Renal pelvis (tissue), 12 donors: ENCODE results near the gene MOCS2. TPM values are rescaled to one million over a fixed set of nuclear protein-coding genes. Genes with fewer than 3 reads are reported as not detected.
"Not testable (repeated sequence)": the region's sequence is repeated elsewhere in the genome, so short reads cannot be mapped to it uniquely, and the experiment has no call there.

Experiments used
- DNase-seq: peaks from one replicate; pipeline ENCODE4 v3.0.0-alpha.2; 2013
- long read RNA-seq, 16 experiments: transcript quantifications; one replicate each; lab custom pipeline, GENCODE V29; 2026
- polyA plus RNA-seq, 3 donors: library from polyadenylated mRNA; unstranded; fragments of 120-200 nt; gene quantifications; one replicate each; pipeline ENCODE4 v1.2.1, GENCODE V29; 2013; ENCODE audit not compliant: insufficient read length in 3 of 3

The MOCS2 gene
- 10 to 100 TPM; 68.3 to 74.3 (median 71.6) TPM for polyA plus RNA-seq
- long read RNA-seq, donor 1, transcript MOCS2-203 (7 exons, 1,337 nt) = major isoform, 26 of 39 reads
- long read RNA-seq, donor 1, partial matches to known transcripts = 10 of 39 reads
- long read RNA-seq, donor 1, other reads (novel, unspliced or antisense) = 0 of 39 reads
- long read RNA-seq, donor 2, transcript MOCS2-203 (7 exons, 1,337 nt) = major isoform, 67 of 86 reads
- long read RNA-seq, donor 2, partial matches to known transcripts = 16 of 86 reads
- long read RNA-seq, donor 2, other reads (novel, unspliced or antisense) = 0 of 86 reads
- long read RNA-seq, donor 3, transcript MOCS2-203 (7 exons, 1,337 nt) = major isoform, 33 of 53 reads
- long read RNA-seq, donor 3, partial matches to known transcripts = 16 of 53 reads
- long read RNA-seq, donor 3, other reads (novel, unspliced or antisense) = 0 of 53 reads
- long read RNA-seq, donor 4, transcript MOCS2-203 (7 exons, 1,337 nt) = major isoform, 41 of 55 reads
- long read RNA-seq, donor 4, partial matches to known transcripts = 13 of 55 reads
- long read RNA-seq, donor 4, other reads (novel, unspliced or antisense) = 0 of 55 reads
- long read RNA-seq, donor 5, transcript MOCS2-203 (7 exons, 1,337 nt) = major isoform, 27 of 27 reads
- long read RNA-seq, donor 5, partial matches to known transcripts = 0 of 27 reads
- long read RNA-seq, donor 5, other reads (novel, unspliced or antisense) = 0 of 27 reads
- long read RNA-seq, donor 6, transcript MOCS2-203 (7 exons, 1,337 nt) = major isoform, 38 of 42 reads
- long read RNA-seq, donor 6, partial matches to known transcripts = 0 of 42 reads
- long read RNA-seq, donor 6, other reads (novel, unspliced or antisense) = 0 of 42 reads
- long read RNA-seq, donor 7, transcript MOCS2-203 (7 exons, 1,337 nt) = major isoform, 33 of 52 reads
- long read RNA-seq, donor 7, partial matches to known transcripts = 15 of 52 reads
- long read RNA-seq, donor 7, other reads (novel, unspliced or antisense) = 0 of 52 reads
- long read RNA-seq, donor 8, transcript MOCS2-203 (7 exons, 1,337 nt) = major isoform, 21 of 23 reads
- long read RNA-seq, donor 8, partial matches to known transcripts = 0 of 23 reads
- long read RNA-seq, donor 8, other reads (novel, unspliced or antisense) = 0 of 23 reads
- long read RNA-seq, donor 9, transcript MOCS2-203 (7 exons, 1,337 nt) = major isoform, 46 of 88 reads
- long read RNA-seq, donor 9, partial matches to known transcripts = 39 of 88 reads
- long read RNA-seq, donor 9, other reads (novel, unspliced or antisense) = 0 of 88 reads
- long read RNA-seq, donor 10, transcript MOCS2-203 (7 exons, 1,337 nt) = major isoform, 31 of 42 reads
- long read RNA-seq, donor 10, partial matches to known transcripts = 7 of 42 reads
- long read RNA-seq, donor 10, other reads (novel, unspliced or antisense) = 0 of 42 reads
- long read RNA-seq, donor 11, transcript MOCS2-203 (7 exons, 1,337 nt) = major isoform, 28 of 35 reads
- long read RNA-seq, donor 11, partial matches to known transcripts = 6 of 35 reads
- long read RNA-seq, donor 11, other reads (novel, unspliced or antisense) = 0 of 35 reads
- long read RNA-seq, donor 12, transcript MOCS2-203 (7 exons, 1,337 nt) = major isoform, 41 of 57 reads
- long read RNA-seq, donor 12, partial matches to known transcripts = 14 of 57 reads
- long read RNA-seq, donor 12, other reads (novel, unspliced or antisense) = 0 of 57 reads
- long read RNA-seq, donor 13, transcript MOCS2-203 (7 exons, 1,337 nt) = major isoform, 19 of 39 reads
- long read RNA-seq, donor 13, partial matches to known transcripts = 16 of 39 reads
- long read RNA-seq, donor 13, other reads (novel, unspliced or antisense) = 0 of 39 reads
- long read RNA-seq, donor 14, transcript MOCS2-203 (7 exons, 1,337 nt) = major isoform, 48 of 65 reads
- long read RNA-seq, donor 14, transcript MOCS2-202 (7 exons, 1,785 nt) = minor isoform, 6 of 65 reads
- long read RNA-seq, donor 14, partial matches to known transcripts = 10 of 65 reads
- long read RNA-seq, donor 14, other reads (novel, unspliced or antisense) = 0 of 65 reads
- long read RNA-seq, donor 15, transcript MOCS2-203 (7 exons, 1,337 nt) = major isoform, 46 of 50 reads
- long read RNA-seq, donor 15, partial matches to known transcripts = 0 of 50 reads
- long read RNA-seq, donor 15, other reads (novel, unspliced or antisense) = 0 of 50 reads
- long read RNA-seq, donor 16, transcript MOCS2-203 (7 exons, 1,337 nt) = major isoform, 50 of 68 reads
- long read RNA-seq, donor 16, partial matches to known transcripts = 11 of 68 reads
- long read RNA-seq, donor 16, other reads (novel, unspliced or antisense) = 0 of 68 reads

- peak; percentile 90 for DNase-seq
Observed at GRCh38 chr5:53109443-53110127, at the start of gene MOCS2. Gene MOCS2, minus strand, starts transcription at chr5:53109757. Its CDS starts 2,583 bp downstream, at chr5:53107174.

GRCh38 chr5:53151713-53152458 lies 42.3 kb upstream of the MOCS2 start:
- no peak for DNase-seq

GRCh38 chr5:53133020-53133419 lies 23.5 kb upstream of the MOCS2 start:
- DNase-seq = no peak

GRCh38 chr5:53130266-53130665 lies 20.7 kb upstream of the MOCS2 start:
- DNase-seq = no peak

- DNase-seq = no peak
Observed at GRCh38 chr5:53128481-53128880, 18.9 kb upstream of the MOCS2 start.

- DNase-seq = no peak
Observed at GRCh38 chr5:53127107-53127506, 17.6 kb upstream of the MOCS2 start.

GRCh38 chr5:53126521-53126920 lies 17.0 kb upstream of the MOCS2 start:
- no peak for DNase-seq

GRCh38 chr5:53123702-53124101 lies 14.1 kb upstream of the MOCS2 start:
- DNase-seq = no peak

GRCh38 chr5:53120165-53120564 lies 10.6 kb upstream of the MOCS2 start:
- DNase-seq = no peak

GRCh38 chr5:53118879-53119278 lies 9.3 kb upstream of the MOCS2 start:
- DNase-seq = no peak

- no peak for DNase-seq
Observed at GRCh38 chr5:53116597-53116996, 7.0 kb upstream of the MOCS2 start.

- DNase-seq = no peak
Observed at GRCh38 chr5:53114988-53115387, 5.4 kb upstream of the MOCS2 start.

- no peak for DNase-seq
Observed at GRCh38 chr5:53113947-53114346, 4.4 kb upstream of the MOCS2 start.

GRCh38 chr5:53112909-53113308 lies 3.4 kb upstream of the MOCS2 start:
- DNase-seq = no peak

- not testable (repeated sequence) for DNase-seq
Observed at GRCh38 chr5:53112307-53112706, 2.8 kb upstream of the MOCS2 start.

GRCh38 chr5:53111139-53111538 lies 1.6 kb upstream of the MOCS2 start:
- DNase-seq = no peak

GRCh38 chr5:53110156-53110555 lies 599 bp upstream of the MOCS2 start:
- DNase-seq = no peak

- no peak for DNase-seq
Observed at GRCh38 chr5:53109056-53109442, 508 bp downstream of the MOCS2 start.
